Spleen (tissue), 13 donors: ENCODE measurements around the gene NT5DC2. TPM values are rescaled to one million over a fixed set of nuclear protein-coding genes. Genes with fewer than 3 reads are reported as not detected.

Source experiments
- DNase-seq: peaks from one replicate; pipeline ENCODE4 v3.0.0-alpha.2; 2020
- H3K27ac ChIP-seq, 8 donors: fragments of 200-600 bp; sonication (generic) in 7 of 8; 1 replicate in 4 of 8; 2 replicates in 4 of 8; pipeline versions ENCODE4 v1.5.0 to v1.8.0; 2016 to 2021; ENCODE audit warnings: inconsistent platforms in 4 of 8, mild to moderate bottlenecking in 4 of 8, moderate library complexity in 1 of 8
- H3K27me3 ChIP-seq, 7 donors: fragments of 200-600 bp; sonication (generic) in 6 of 7; replicated peaks in 1 of 7; 1 replicate in 4 of 7; 2 replicates in 3 of 7; pipeline versions ENCODE4 v1.5.0 to v1.8.0; 2016 to 2021; ENCODE audit warnings: inconsistent platforms in 3 of 7, mild to moderate bottlenecking in 1 of 7
- H3K36me3 ChIP-seq, 6 donors: fragments of 200-600 bp; sonication (generic) in 5 of 6; 1 replicate in 4 of 6; 2 replicates in 2 of 6; pipeline versions ENCODE4 v1.5.0 to v1.8.0; 2016 to 2021; ENCODE audit warnings: inconsistent platforms in 2 of 6
- H3K4me1 ChIP-seq, 6 donors: fragments of 200-600 bp; sonication (generic) in 5 of 6; 1 replicate in 3 of 6; 2 replicates in 3 of 6; pipeline versions ENCODE4 v1.5.0 to v1.8.0; 2016 to 2021; ENCODE audit warnings: inconsistent platforms in 3 of 6
- H3K4me3 ChIP-seq, 8 donors: fragments of 200-600 bp; sonication (generic) in 7 of 8; 1 replicate in 4 of 8; 2 replicates in 4 of 8; pipeline versions ENCODE4 v1.5.0 to v1.8.0; 2016 to 2021; ENCODE audit warnings: inconsistent platforms in 4 of 8, mild to moderate bottlenecking in 4 of 8, moderate library complexity in 2 of 8
- H3K9me3 ChIP-seq, 8 donors: fragments of 200-600 bp; sonication (generic) in 7 of 8; 1 replicate in 4 of 8; 2 replicates in 4 of 8; pipeline versions ENCODE4 v1.5.0 to v1.8.0; 2016 to 2021; ENCODE audit warnings: inconsistent platforms in 4 of 8
- CTCF ChIP-seq, 11 experiments: fragments of 200-600 bp in 7 of 11; fragments of 450-650 bp in 4 of 11; sonication (generic) in 4 of 11; IDR thresholded peaks in 8 of 11; conservative IDR thresholded peaks in 3 of 11; 1 replicate in 7 of 11; 2 replicates in 4 of 11; pipeline versions ENCODE4 v1.4.0 to v1.8.0; 2016 to 2021; ENCODE audit warnings: antibody characterized with exemption in 11 of 11, inconsistent platforms in 4 of 11, mild to moderate bottlenecking in 1 of 11
- POLR2A ChIP-seq, 3 donors: fragments of 450-650 bp; IDR thresholded peaks; one replicate each; pipeline ENCODE4 v1.5.1; 2017; ENCODE audit warnings: antibody characterized with exemption in 3 of 3, mild to moderate bottlenecking in 1 of 3
- POLR2AphosphoS5 ChIP-seq, 3 donors: sonication (generic); formaldehyde crosslinking; IDR thresholded peaks; one replicate each; pipeline ENCODE4 v1.5.1; 2017; ENCODE audit warnings: antibody characterized with exemption in 3 of 3
- WGBS, 5 donors: extraction: QIAGEN DNeasy Blood & Tissue Kit in 3 of 5; methylation state at CpG; one replicate each; pipeline versions ENCODE4 v1.1.5 to v1.1.7; 2013 to 2018; 5-methylcytosine and 5-hydroxymethylcytosine counted together
- intact Hi-C: fragments of 100-400 bp; cut with DNase I; formaldehyde crosslinking; loops from one replicate; pipeline ENCODE4 v1.15.0; 2023; ENCODE audit warnings: low total_unique reads
- long read RNA-seq, 2 donors: transcript quantifications; one replicate each; lab custom pipeline, GENCODE V29; 2026
- polyA plus RNA-seq, 3 donors: library from polyadenylated mRNA; stranded (reverse); fragments of 200-250 nt; gene quantifications; one replicate each; pipeline ENCODE4 v1.2.1, GENCODE V29; 2013
- total RNA-seq, 7 donors: library from RNA; depleted of rRNA in 3 of 7; stranded (reverse); fragments of >200 nt in 3 of 7; fragmentation: NEBNext Ultra II Directional in 4 of 7; extraction: Animal tissue kit (Norgen Biotek cat#: 25700) in 4 of 7; gene quantifications; one replicate each; pipeline versions ENCODE4 v1.1.0 to v1.2.1, GENCODE V29; 2016 to 2021
- donor health status: healthy with polysubstance abuse.
- donor health status: DM: no; HTN: no; CAD: no; lungs with moderate emphysema.
- donor health status: DM: no; HTN: no; CAD: no.
- donor health status: Bipolar disorder and iron deficiency.
- donor health status: healthy.
- donor health status: DM: no; HTN: no; CAD: no.
- donor health status: DM: yes; HTN: yes; CAD: no.

NT5DC2 gene
- total RNA-seq (10 to 100 TPM in 6 of 7 donors, 1 to 10 TPM in 1; 9.3 to 26.0 (median 12.0) TPM), polyA plus RNA-seq (10 to 100 TPM in 1 of 3 donors, 1 to 10 TPM in 2; 7.8 to 11.8 (median 7.9) TPM)
- long read RNA-seq, donor 1, transcript NT5DC2-202 (14 exons, 1,795 nt), result major isoform, 15 of 26 reads
- long read RNA-seq, donor 1, partial matches to known transcripts, result 10 of 26 reads
- long read RNA-seq, donor 1, other reads (novel, unspliced or antisense), result 0 of 26 reads
- long read RNA-seq, donor 2, transcript NT5DC2-202 (14 exons, 1,795 nt), result major isoform, 14 of 14 reads
- long read RNA-seq, donor 2, partial matches to known transcripts, result 0 of 14 reads
- long read RNA-seq, donor 2, other reads (novel, unspliced or antisense), result 0 of 14 reads

GRCh38 chr3:52533623-52534280, at the start of gene NT5DC2:
TSS of gene NT5DC2 (minus strand) at chr3:52533857. CDS start at chr3:52533737, 120 bp downstream.
- TF ChIP-seq CTCF (IDR thresholded peaks at IDR 0.05 in 8 of 11, conservative IDR thresholded peaks at IDR 0.05 in 3 of 11) (no peak), POLR2AphosphoS5 (IDR thresholded peaks at IDR 0.05) (peak; percentile 20 to 29 (median 25))
- intact Hi-C loops, result no loop called here
- peaks cover 27 to 88% (median 57%) of the 10 kb centered on the region in 6 donors for H3K4me1 ChIP-seq

GRCh38 chr3:52574056-52574965, 40.7 kb upstream of the NT5DC2 start:
- intact Hi-C loops, result no loop called here
- TF ChIP-seq POLR2A (IDR thresholded peaks at IDR 0.05) (no peak), POLR2AphosphoS5 (IDR thresholded peaks at IDR 0.05) (no peak), CTCF (IDR thresholded peaks at IDR 0.05 in 8 of 11, conservative IDR thresholded peaks at IDR 0.05 in 3 of 11) (no peak)
- Histone ChIP-seq H3K36me3 (peaks cover 4 to 100% (median 59%) of the 10 kb centered on the region in 6 donors), H3K27me3 (no peaks in the 10 kb centered on the region), H3K27ac (peak overlapping the region in 1 of 8 donors; percentile 21), H3K4me3 (no peak overlapping the region), H3K4me1 (no peaks in the 10 kb centered on the region), H3K9me3 (peaks cover 0 to 12% (median 0%) of the 10 kb centered on the region in 8 donors)
- WGBS, 5 donors, result 88 to 93% (median 91%) methylated on average over 6 of the region's 6 CpGs
- no peak for DNase-seq

More at GRCh38 chr3:52533623-52534280, at the start of gene NT5DC2:
- Histone ChIP-seq H3K9me3 (no peaks in the 10 kb centered on the region), H3K36me3 (peaks cover 0 to 3% (median 0%) of the 10 kb centered on the region in 6 donors), H3K4me3 (peak within 1 kb of the TSS; percentile 35 to 90 (median 54)), H3K27ac (peak within 1 kb of the TSS in 6 of 8 donors; percentile 33 to 83 (median 64)), H3K27me3 (peaks cover 0 to 27% (median 5%) of the 10 kb centered on the region in 7 donors)
- DNase-seq, result peak; percentile 86
- 3 to 17% (median 5%) methylated on average over 8 to 91 of the region's 91 CpGs; no CpG with 5 or more reads in 1 of the 5 donors for WGBS, 5 donors

DNA sequence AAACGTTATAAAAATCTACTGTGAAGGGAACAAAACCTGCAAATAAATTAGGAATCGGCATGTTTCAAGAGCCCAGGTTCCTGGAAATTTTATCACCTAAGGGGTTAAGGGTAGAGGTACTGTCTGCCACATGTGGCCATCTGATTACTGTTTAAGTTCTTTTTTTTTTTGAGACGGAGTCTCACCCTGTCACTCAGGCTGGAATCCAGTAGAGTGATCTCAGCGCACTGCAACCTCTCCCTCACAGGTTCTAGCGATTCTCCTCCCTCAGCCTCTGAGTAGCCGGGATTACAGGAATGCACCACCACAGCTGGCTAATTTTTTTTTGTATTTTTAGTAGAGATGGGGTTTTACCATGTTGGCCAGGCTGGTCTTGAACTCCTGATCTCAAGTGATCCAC, 38.6 kb upstream of the NT5DC2 start:
- intact Hi-C loops, result no loop called here
- peaks cover 0 to 12% (median 0%) of the 10 kb centered on the region in 8 donors for H3K9me3 ChIP-seq
- no peak for DNase-seq
- H3K27me3 ChIP-seq, result no peaks in the 10 kb centered on the region
- H3K36me3 ChIP-seq, result peaks cover 4 to 98% (median 46%) of the 10 kb centered on the region in 6 donors
- H3K27ac ChIP-seq, result no peak overlapping the region
- WGBS, 5 donors, result 74 to 97% (median 94%) methylated on average over 6 of the region's 6 CpGs
- H3K4me3 ChIP-seq, result no peak overlapping the region
- H3K4me1 ChIP-seq, result no peaks in the 10 kb centered on the region
- TF ChIP-seq CTCF (IDR thresholded peaks at IDR 0.05 in 8 of 11, conservative IDR thresholded peaks at IDR 0.05 in 3 of 11), result no peak
- no peak for TF ChIP-seq POLR2A (IDR thresholded peaks at IDR 0.05)
- no peak for TF ChIP-seq POLR2AphosphoS5 (IDR thresholded peaks at IDR 0.05)
